NB4 (cell line): Measurements from ENCODE around the gene ZNF714.

Experiments
- CTCF ChIP-seq: IDR thresholded peaks from one replicate; pipeline ENCODE4 v1.5.1; 2012; ENCODE audit warnings: low read depth, low read length
- MYC ChIP-seq: IDR thresholded peaks from 2 replicates; pipeline ENCODE4 v1.6.1; 2011; ENCODE audit warnings: low read depth, low read length
- POLR2A ChIP-seq: IDR thresholded peaks from 2 replicates; pipeline ENCODE4 v1.6.1; 2011; ENCODE audit warnings: mild to moderate bottlenecking; ENCODE audit not compliant: insufficient read length; ENCODE audit errors: extremely low read depth

GRCh38 chr19:21094347-21095025 is 12.5 kb downstream of the ZNF714 start:
- TF ChIP-seq POLR2A (no peak), CTCF (no peak), MYC (no peak)
